Stimulated activated CD4-positive, alpha-beta T cell treated with anti-CD3 and anti-CD28 coated beads, Interleukin-2, amount 100 ng/mL, for 24 hours (primary cell): ENCODE measurements around the gene SFXN5.

Experiments used
- DNase-seq, 2 donors: peaks; one replicate each; pipeline ENCODE4 v3.0.0-alpha.2; 2020

SFXN5 gene

GRCh38 chr2:72934683-72935610 is 136.6 kb downstream of the SFXN5 start:
- DNase-seq = no peak

DNA sequence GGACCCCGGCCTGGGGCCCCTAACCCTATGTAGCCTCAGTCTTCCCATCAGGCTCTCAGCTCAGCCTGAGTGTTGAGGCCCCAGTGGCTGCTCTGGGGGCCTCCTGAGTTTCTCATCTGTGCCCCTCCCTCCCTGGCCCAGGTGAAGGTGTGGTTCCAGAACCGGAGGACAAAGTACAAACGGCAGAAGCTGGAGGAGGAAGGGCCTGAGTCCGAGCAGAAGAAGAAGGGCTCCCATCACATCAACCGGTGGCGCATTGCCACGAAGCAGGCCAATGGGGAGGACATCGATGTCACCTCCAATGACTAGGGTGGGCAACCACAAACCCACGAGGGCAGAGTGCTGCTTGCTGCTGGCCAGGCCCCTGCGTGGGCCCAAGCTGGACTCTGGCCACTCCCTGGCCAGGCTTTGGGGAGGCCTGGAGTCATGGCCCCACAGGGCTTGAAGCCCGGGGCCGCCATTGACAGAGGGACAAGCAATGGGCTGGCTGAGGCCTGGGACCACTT is 137.8 kb downstream of the SFXN5 start:
- no peak for DNase-seq

DNA sequence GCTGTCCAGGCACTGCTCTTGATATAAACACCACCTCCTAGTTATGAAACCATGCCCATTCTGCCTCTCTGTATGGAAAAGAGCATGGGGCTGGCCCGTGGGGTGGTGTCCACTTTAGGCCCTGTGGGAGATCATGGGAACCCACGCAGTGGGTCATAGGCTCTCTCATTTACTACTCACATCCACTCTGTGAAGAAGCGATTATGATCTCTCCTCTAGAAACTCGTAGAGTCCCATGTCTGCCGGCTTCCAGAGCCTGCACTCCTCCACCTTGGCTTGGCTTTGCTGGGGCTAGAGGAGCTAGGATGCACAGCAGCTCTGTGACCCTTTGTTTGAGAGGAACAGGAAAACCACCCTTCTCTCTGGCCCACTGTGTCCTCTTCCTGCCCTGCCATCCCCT is 138.3 kb downstream of the SFXN5 start:
- DNase-seq = no peak

GRCh38 chr2:72932805-72933204 is 138.7 kb downstream of the SFXN5 start:
- no peak for DNase-seq

DNA sequence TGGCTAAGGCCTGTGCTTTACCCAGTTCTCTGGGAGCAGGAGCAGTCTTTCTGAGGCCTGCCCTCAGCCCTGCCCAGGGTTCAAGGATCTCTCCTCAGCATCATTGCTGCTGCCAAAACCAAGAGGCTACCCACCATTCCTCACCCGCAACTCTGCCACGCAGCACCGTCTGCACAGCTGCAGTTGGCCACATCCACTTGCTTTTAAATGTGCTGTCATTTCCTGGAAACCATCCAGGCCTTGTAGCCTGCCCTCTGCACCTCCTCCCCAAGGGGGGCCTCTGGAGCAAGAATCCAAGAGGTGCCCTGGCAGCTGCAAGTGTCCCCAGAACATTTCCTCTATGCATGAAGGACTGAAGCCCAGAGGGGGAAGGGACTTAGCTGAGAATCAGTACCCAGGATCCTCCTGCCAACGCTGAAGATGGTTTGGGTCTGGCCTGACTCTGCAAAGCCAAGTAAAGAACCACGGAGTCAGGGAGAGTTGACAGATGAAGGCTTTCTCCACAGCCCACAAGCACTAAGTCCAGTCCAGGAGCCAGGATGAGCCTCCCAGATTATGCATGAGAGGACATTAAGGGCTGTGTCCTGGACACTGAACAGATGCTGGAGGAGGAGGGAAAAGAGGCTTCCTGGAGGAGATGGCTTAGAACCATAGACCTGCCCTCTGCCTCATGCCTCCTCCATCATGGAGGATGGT is 139.3 kb downstream of the SFXN5 start:
- DNase-seq = no peak

GRCh38 chr2:72931280-72931910 is 140.1 kb downstream of the SFXN5 start:
- DNase-seq = peak in 1 of 2 donors; percentile 27

DNA sequence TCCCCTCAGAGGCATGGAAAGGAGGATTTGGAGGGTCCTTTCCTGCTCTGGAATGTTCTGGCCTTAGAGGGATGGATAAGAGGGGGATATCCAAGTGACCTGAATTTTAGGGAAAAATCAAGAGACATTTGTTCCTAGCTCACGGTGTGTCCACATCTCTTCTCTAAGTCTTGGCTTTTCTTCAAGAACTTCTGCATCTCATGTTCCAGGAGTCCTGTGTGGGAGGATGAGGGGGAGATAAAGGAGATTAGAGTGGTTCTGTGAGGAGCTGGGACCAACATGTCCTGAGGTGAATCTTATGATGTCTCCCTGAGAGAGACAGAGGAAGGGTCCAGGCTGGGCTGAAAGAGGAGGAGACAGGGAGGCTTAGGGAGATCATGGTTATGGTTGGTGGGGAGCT is 142.5 kb downstream of the SFXN5 start:
- no peak for DNase-seq

- no peak for DNase-seq
Measured at GRCh38 chr2:72927619-72928550, 143.6 kb downstream of the SFXN5 start.

GRCh38 chr2:72926811-72927465 is 144.6 kb downstream of the SFXN5 start:
- no peak for DNase-seq

DNA sequence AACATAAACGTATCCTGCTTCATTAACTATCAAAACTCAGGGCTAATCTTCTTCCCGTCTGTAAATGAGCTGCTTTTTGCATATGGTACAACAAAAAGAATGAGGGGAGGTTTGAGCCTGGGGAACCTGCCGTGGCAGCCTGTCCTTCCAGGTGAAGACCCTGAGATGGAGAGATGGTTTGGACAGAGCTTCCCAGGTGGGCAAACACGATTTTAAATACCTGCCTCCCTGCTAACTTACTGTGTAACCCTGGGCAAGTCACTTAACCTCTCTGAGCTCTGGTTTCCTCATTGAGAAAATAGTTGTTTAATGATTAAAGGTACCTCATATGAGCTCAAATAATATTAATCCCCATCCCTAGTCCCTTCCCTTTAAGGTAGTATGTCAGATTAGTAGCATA is 145.1 kb downstream of the SFXN5 start:
- DNase-seq = no peak

- no peak for DNase-seq
Measured at GRCh38 chr2:72925328-72925943, 146.1 kb downstream of the SFXN5 start.

DNA sequence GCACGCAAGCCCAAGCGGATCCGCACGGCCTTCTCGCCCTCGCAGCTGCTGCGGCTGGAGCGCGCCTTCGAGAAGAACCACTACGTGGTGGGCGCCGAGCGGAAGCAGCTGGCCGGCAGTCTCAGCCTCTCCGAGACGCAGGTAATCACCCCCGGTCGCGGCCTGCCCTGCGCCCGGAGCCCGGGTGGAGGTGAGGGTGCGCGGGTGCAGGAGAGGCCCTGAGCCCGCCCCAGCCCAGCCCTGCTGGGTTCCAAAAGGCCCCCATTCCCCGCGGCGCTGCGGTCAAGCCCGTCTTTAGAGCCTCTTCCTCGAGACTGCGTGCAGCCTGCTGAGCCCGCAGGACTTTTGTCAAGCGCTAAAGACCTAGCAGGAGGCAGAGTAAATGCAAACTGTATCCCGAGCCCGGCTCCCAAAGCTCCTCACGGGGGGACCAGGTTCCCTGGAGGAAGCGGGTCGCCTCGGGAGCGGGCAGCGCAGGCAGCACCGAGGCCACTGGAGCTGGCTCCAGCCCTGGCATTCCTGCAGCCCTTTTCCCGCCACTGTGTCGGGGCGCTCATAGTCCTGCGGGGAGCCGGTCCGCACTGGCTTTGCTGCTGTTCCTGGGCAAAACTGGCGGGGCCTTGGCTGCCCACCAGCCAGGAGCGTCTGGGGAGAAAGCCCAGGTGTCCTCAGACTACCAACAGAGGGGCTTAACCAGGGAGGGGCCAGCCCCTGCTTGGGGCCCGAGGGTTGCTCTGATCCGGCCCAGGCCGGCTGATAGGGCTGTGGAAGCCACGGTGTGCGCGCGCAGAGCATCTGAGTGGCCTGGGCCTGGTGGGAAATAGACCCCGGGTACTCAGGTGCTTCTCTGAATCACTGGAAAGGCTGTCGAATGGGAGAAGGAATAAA is 146.9 kb downstream of the SFXN5 start:
- DNase-seq = peak in 1 of 2 donors; percentile 19

- no peak for DNase-seq
Measured at GRCh38 chr2:72923833-72924352, 147.6 kb downstream of the SFXN5 start.

GRCh38 chr2:72921853-72922252 is 149.7 kb downstream of the SFXN5 start:
- DNase-seq = no peak

DNA sequence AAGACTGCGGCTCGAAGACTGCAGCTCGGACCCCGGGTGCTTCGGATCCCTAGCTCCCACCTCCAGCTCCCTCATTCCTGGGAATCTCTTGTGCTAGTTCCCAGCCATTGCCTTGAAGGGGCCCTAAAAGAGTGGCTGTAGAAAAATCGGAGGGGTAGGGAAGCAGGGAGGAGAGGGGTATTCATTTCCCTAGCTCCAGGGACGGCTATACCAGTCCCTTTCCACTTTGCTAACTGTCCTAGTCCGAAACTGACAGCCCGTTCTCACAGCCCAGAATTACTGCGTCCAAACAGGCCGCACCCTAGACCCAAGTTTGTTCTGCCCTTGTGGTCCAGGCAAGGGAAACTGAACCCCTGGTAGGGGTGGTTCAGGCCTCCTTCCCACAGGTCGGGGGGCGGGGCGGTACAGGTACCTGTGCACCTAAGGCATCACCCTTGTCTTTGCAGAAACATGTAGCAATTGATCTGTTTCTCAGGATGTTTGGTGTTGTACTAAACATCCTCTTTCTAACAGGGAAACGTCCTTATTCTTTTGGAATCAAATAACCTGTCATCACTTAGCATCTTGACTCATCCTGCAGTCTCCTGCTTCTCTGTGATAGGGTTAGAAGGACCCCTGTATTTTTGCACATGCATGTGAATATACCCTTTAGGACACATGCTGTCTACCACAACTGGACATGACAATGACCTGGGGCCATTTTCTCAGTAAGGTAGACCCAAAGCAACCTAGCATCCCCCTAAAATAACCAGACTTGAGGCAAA is 150.2 kb downstream of the SFXN5 start:
- DNase-seq = no peak

- DNase-seq = peak in 1 of 2 donors; percentile 43
Measured at GRCh38 chr2:72920318-72921087, 151.0 kb downstream of the SFXN5 start.

DNA sequence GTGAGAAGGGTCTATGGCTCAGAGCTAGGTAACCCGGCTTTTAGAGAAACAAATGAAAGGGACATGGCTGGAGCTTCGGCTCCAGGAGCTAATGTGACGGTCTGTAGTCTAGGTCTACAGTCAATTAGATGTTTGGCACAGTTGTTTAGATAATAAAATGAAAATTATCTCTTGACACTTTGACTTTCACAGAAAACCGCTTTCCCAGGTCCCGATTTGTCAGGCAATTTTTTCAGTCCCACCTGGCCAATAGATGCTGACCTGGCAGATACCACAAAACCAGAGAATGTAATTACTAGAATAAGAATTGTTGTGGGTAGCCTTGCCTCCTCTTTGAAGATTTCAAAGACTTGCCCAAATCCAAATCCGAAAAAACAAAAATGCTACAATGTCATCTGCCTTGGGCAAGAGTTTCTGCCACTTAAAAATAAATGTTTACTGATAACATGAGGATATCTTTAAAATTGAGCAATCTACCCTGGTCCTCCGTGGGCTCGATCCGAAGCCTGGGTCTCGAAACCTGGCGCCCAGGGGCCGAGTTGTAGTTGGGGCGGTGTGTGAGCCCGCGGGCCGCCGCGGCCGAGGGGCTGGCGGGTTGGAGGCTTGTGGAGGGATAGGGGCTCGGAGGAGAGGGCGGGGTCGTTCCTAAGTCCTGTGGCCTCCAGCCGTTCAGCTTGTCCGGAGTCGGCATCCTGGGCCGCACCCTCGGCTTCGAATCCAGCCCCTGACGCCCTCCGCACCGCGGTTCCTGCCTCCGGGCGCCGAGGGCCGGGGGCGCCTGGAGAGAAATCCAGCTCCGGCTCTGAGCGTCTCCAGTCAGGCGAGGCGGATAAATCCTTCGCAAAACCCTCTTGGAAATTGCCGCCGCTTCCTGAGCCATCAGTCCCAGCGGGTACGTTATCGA is 151.8 kb downstream of the SFXN5 start:
- no peak for DNase-seq
